HG03460 (cell line): Measurements from ENCODE around the gene NCOA1.
"Not testable (repeated sequence)": the region's sequence is repeated elsewhere in the genome, so short reads cannot be mapped to it uniquely, and the experiment has no call there.

Experiments used
- ATAC-seq: cut with Tn5 transposase; IDR thresholded peaks from one replicate; pipeline ENCODE4 v1.9.1; 2021; ENCODE audit not compliant: unreplicated experiment

The NCOA1 gene

DNA sequence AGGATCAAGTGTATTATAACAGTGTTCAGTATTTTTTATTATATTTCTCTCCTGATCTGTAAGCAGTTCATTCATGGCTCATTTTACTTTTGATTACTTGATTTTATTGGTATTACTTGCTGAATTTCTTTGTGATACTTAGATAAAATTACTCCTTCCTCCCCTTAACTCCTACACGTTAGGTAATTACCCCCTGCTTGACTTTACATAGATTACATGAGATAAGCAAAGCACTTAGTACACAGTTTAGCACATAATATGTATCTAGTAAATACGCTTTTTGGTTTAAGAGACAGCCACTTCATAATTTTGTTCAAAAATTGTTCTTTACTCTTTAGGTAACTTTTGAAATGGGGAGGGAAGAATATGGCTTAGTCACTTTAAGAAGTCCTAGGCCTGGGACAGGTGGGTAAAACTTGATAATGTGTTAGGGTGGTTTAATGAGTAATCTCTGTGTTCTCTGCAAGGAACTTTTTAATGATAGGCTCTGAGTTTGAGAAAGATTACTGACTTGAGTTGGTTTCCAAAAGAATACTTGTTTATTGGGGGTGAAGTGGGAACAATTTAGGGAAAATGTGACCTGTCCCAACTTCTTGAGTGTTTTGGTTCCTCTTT is 80.9 kb downstream of the NCOA1 start:
- ATAC-seq: no peak

DNA sequence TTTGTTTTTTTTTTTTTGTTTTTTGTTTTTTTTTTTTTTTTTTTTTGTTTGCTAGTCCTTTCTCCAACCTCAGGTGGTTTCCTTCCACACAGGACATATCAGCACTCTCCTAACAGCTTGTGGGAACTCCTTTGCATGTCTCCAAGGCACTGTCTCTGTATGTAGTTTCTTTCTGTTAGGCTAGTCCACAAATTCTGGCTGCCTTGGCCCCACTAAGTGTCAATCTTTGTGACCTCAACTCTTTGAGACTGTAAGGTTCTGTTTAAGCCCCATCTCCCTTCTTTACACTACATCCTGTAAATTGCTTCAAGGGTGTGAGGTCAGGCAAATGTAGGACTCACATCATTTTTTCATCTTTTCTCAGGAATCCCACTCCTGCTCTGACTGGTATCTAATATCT is 85.1 kb downstream of the NCOA1 start:
- ATAC-seq: no peak

DNA sequence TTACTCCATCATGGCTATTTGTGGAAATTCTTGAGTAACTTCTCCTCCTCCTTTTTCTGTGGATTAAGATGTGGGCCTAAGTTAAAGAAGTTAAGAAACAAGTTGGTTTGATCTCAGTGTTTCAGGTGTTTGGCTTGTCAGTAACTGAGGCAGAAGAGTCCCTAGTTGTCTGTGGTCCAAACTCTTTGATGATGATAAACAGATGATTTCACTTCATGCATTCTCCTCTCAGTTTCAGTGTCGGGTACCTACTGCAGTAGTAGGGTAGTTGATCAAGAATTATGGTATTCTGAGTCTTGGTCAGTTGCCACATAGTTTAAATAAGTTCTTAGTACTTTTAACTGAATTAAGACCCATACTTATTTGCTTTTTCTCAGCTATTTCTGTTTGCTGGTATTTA is 85.6 kb downstream of the NCOA1 start:
- ATAC-seq: peak; percentile 60

DNA sequence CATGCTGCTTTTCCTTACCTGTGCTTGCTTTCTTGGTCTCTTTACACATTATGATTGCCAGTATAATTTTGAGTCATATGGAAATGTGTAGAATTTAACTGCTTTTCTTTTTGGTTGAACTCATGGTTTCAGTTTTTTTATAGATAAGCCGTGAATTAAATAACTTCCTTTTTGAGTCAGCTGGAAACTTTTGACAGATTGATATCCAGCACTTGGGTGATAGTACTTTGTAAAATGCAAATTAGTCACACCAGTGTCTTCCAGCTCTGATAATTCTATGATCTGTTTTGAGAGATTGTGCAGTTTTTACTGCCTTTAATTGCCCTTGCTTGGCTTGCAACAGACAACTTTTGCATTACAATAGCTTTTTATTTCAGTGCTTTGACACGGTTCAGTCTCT is 86.4 kb downstream of the NCOA1 start:
- ATAC-seq: peak; percentile 58

DNA sequence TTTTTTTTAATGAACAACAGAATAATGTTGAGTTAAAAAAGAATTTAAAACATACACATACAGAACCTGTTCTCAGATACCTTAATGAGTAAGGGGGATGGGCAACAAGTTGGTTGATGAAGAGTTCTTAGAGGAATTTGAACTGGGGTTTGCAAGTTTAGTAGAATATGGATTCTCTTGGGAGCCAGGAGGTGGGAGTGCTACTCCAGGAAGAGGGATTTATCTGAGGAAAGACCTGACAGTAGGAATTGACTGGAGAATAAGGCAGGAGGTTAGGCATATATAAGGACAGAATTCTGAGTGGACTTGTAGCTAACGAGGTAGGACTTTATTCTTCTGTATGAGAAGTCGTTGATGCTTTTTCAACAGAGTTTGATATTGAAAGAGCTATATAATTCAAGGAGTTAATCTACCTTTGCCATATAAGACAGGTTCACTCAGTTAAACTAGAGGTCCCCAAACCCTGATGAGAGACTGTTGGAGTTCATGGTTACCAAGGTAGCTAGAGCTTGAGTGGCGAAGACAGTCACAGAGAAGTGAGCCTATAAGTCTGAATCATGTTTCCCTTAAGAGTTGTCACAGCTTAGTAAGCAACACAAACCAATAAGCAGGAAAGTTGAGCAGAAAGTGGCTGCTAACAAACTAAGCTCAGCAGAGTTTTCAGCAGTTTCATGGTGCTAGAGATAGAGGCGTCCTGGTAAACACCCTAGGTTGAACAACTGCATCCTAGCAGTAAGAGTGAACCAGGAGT is 88.2 kb downstream of the NCOA1 start:
- no peak for ATAC-seq

DNA sequence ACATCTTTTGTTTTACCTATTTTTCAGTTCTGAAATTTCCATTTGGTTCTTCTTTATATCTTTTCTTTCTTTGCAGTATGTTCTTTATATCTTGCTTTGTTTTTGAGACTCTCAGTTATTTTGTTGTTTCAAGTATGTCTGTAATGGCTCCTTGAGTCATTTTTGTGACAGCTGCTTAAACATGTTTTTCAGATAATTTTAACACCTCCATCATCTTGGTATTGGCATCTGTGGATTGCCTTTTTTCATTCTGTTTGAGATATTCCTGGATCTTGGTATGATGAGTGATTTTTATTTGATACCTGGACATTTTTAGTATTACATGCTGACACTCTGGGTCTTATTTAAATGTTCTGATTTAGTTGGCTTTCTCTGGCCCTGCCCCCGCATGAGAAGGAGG is 89.5 kb downstream of the NCOA1 start:
- no peak for ATAC-seq

DNA sequence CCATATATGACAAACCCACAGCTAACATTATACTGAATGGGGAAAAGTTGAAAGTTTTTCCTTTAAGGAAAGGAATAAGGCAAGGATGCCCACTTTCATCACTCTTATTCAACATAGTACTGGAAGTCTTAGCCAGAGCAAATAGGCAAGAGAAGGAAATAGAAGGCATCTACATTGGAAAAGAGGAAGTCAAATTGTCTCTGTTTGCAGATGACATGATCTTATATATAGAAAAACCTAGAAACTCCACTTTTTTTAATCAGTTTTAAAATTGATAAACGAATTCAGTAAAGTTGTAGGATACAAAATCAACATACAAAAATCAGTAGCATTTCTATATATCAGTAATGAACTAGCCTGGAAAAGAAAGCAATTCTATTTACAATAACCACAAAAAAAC is 90.9 kb downstream of the NCOA1 start:
- not testable (repeated sequence) for ATAC-seq

DNA sequence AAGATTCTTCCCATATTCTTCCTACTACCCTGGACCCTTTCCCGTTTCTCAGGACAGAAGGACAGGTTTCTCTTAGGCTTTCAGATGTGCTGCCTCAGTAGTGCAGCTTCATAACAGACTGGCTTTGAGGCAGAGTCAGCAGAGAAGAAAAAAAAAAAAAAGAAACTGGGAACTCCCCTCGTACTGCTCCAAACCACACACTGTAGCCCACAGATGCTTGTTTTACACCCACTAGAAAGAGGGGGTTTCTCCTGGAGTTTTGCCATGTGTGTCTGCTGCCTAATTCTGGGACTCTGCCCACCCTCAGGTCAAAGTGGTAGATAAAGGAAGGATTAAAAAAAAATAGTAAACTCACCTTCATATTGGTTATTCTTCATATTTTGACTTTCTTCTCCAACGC is 95.9 kb downstream of the NCOA1 start:
- ATAC-seq: peak; percentile 77

DNA sequence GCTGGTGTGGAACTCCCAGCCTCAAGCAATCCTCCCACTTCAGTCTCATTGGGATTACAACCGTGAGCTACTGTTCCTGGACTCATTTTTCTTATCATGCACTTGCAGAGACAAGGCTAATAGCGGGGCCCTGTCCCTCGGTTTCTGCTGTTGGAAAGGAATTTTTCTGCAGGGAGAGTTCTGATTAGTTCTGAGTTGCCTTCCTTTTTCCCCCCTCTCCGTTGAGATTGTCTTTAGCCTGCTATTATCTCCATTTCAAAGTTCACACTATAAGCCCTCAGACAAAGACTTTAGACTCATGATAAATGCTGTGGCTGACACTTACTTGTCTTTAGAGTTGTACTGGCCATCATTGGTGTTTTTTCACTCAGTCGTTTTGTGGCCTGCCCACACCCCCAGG is 97.2 kb downstream of the NCOA1 start:
- no peak for ATAC-seq

DNA sequence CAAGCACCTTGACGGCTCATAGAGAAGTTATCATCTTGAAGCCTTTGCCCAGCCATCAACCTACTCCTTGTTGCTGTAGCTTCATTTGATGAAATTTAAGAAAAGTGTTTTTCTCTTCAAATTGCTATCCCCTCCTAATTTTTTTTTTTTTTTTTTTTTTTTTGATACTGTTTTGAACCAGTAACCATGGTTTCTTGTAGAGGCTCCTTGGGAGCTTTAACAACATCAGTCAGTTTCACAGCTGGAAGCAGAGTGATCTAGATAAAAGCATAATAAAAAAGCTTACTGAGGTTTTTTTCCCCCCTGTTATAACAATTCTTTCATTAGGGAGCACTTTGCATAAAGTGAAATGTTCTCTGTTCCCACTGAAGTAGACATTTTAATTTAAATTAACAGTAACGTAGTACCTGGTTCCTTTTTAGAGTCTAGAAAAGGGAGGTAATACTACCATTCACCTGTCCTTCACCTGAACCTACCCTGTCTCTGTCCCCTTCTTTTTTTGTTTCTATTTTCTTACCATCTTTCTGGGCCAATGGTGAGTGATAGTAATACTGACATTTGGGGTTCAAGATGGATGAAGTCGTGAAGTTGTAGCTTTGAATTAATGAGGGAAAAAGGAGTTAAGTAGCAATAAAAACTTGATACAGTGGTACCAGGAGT is 101.5 kb downstream of the NCOA1 start:
- no peak for ATAC-seq

DNA sequence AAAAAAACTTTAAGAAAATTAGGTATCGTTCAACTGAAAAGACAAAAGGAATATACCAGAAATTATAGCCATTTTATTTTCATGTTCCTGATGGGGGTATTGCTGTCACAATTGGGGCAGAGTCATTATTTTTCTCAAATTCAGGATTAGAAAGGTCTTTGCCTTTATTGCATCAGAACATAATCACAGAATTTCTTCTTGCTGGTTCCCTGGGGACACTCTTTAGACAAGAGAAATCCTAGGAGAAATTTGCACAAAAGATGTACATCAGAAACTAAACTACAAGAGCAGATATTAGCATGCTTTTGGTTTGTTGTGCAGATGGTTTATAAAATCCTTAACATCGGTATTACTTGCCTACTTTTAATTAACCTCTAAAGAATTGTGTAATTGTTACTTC is 103.2 kb downstream of the NCOA1 start:
- ATAC-seq: no peak

DNA sequence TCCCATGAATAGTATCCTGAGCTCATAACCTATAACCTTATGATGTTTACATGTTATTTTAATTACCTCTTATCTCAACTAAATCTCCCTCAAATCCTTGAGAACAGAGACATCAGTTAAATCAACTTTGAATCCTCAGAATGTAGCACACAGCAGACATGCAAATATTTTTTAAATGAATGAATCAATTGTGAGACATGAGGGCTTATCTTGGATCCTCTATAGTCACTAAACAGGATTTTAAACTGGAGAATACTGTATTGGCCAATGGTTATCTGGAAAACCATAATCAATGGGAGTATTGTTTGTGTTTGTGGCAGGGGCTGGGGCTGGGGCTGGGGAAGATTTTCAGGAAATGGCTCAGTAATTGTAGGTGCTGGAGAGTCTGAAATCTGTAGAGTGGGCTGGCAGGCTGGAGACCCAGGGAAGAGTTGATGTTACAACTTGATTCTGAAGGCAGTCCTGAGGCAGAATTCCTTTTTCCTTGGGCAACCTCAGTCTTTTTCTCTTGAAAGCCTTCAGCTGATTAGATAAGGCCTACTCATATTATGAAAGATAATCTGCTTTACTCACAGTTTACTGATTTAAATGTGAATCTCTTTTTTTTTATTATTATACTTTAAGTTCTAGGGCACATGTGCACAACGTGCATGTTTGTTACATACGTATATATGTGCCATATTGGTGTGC is 106.3 kb downstream of the NCOA1 start:
- no peak for ATAC-seq

DNA sequence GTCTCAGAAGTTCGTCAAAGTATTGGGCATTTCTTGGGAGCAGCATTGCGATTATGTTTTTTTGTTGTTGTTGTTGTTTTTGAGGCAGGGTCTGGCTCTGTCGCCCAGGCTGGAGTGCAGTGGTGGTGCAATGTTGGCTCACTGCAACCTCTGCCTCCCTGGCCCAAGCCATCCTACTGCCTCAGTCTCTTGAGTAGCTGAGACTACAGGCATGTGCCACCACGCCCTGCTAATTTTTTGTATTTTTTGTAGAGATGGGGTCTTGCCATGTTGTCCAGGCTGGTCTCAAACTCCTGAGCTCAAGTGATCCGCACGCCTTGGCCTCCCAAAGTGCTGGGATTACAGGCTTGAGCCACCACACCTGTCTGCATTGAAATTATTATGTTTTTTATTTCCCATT is 109.1 kb downstream of the NCOA1 start:
- ATAC-seq: not testable (repeated sequence)

DNA sequence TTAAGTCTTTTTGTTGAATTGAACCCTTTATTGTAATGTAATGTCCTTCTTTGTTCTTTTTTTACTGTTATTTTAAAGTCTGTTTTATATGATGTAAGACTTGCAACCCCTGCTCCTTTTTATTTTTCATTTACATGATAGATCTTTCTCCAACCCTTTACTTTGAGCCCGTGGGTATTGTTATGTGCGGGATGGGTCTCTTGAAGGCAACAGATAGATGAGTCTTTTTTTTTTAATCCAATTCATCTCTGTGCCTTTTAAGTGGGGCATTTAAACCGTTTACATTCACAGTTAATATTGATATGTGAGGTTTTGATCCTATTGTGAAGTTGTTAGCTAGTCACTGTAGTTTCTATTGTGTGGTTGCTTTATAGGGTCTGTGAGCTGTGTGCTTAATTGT is 120.6 kb downstream of the NCOA1 start:
- ATAC-seq: no peak

DNA sequence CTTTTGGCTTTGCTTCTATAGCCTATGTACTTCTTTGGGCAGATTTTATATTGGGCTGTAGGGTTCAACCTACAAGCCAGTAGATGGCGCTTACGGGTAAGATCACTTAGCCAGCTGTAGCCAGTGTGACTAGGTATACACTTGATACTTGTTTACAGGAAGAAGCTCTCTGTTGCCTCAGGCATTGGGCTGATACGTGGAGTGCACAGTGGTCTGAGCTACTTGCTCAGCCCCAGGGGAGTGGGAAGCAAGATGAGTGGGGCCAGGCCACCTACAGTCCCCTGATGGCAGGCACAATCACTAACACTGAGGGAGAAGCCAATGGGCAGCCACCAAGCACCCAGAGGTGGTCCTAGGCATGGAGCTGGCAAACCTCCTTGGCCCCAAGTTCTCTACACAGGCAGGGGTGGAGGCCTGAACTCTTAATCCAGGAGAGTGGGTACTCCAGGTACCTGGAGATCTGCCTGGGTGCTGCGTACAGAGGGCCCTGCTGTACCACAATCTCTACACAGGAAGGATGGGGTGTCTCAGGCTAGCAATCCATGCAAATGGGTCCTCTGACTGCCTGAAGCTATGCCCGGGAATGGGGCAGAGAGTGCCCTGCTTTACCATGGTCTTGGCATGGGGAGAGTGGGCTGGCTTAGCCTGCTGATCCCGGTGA is 122.2 kb downstream of the NCOA1 start:
- ATAC-seq: no peak

DNA sequence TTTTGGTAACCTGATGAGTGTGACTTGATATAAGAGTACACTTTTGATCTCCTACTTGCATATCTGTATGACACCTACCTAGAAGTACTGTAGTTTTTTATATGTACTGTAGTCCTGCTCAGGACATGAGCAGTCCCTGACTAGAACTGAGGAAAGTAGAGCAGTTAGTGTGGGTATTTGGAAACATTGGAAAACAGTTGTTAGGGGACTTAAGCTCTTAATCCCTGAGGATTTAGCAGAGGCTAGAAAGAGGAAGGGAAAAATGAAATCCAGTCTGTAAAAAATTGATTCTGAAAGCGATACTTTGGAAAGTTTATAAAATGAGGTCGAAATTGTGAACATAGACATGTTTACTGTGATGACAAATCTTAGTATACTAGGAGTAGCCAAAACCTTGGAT is 125.6 kb downstream of the NCOA1 start:
- no peak for ATAC-seq

DNA sequence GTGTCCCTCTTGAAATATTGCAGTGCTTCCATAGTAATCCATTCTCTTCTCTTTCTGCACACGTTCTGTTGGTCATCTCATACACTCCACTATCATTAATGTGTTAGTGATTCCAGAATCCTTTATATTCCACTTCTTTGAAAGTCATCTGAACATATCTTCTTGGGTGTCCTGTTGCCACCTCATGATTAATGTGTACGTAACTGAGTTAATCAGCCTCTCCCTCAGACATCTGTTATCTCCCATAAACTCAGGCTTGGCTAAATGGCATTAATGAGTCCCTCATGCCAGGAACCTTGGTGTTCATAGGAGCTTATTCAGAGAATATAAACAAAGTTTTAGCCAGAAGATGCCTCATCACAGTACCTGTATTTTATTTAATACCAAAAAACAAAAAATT is 126.4 kb downstream of the NCOA1 start:
- ATAC-seq: no peak

DNA sequence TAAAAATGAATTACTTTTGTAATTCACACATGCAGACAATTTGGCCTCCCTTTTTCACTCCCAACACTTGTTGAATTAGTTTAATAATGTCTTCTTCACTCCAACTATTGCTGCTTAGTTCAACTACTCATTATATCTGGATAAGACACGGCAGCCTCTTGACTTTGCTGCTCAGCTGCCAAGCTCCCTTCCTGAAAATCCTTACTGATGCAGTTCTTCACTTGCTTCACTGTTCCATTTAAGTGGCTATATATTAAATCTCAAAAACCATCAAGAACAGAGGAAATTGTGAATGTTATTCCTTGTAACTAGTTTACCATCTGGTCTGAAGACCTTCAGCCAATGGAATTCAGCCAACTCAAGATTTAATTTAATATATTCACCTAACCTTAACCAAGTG is 127.1 kb downstream of the NCOA1 start:
- ATAC-seq: no peak

DNA sequence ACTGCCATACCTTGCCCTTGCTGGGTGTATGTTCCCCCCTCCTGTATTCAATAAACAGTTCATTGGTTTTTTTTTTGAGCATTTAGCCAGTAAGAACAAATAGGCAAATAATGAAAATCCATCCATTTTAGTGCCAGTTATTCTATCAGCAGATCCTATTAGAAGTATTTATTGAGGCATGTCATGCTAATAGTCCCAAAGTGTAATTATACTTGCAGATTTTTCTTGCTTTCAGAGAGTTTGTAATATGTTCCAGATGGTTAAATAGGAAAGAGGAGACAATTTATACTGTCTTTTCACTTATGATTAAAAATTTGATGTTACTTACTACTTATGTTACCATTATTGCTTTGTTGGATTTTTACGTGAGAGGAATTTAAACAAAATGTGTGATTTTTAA is 127.6 kb downstream of the NCOA1 start:
- ATAC-seq: no peak

DNA sequence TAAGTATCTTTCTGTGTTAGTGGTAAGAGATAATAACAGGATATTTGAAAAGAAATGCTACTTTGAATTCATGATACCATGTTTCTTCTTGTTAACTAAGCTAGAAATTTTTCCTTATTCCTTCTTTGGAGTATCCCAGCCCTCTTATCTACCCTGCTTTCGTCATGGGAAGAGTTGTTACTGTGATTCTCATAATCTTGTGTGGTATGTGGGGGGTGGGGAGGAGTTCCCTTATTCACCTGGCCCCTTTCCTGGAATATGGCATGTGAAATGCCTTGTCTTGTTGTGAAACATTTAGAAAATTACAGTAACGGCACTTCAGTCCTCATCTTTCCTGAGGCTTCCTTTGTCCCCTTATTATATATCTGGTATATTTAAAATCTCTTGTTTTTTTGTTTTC is 129.9 kb downstream of the NCOA1 start:
- no peak for ATAC-seq

DNA sequence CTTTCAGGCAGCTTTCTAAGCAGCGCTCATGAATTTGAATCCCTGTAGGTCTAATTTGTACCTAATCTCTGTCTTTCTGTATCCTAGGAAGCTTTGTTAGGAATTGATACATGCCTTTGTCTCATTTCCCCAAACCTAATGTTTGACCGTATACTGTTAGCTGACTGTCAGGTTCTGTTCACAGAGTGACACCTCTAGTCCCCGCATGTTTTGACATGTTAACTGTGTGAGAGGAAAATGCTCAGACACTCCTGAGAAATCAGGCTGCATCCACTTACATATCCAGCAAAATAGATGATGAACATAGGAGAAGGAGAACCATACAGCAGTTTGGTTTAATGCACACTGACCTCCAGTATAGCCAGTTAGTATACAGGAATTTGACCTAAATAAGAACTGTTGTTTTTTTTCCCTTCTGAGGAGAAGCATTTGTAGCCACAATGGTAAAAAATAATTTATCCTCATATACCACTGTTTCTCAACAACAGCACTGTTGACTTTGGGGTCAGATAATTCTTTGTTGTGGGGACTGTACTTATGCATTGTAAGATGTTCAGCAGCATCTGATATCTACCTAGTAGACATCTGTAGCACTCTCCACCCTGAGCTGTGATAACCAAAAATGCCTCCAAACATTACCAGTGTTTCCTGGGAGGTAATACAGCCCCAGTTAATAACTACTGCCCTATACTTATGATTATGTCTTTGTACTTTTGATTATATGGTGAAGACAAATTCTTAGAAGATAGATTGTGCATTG is 130.9 kb downstream of the NCOA1 start:
- no peak for ATAC-seq
